ENCODE results near the gene BATF2.
"Not testable (repeated sequence)": the region's sequence is repeated elsewhere in the genome, so short reads cannot be mapped to it uniquely, and the experiment has no call there.

Gene BATF2

GRCh38 chr11:65036931-65037330 is 40.2 kb upstream of the BATF2 start:
- TF ChIP-seq CTCF (conservative IDR thresholded peaks at IDR 0.05) (no peak), ZFX (IDR thresholded peaks at IDR 0.05) (no peak)
- peak overlapping the region; percentile 32 for H3K27ac ChIP-seq

DNA sequence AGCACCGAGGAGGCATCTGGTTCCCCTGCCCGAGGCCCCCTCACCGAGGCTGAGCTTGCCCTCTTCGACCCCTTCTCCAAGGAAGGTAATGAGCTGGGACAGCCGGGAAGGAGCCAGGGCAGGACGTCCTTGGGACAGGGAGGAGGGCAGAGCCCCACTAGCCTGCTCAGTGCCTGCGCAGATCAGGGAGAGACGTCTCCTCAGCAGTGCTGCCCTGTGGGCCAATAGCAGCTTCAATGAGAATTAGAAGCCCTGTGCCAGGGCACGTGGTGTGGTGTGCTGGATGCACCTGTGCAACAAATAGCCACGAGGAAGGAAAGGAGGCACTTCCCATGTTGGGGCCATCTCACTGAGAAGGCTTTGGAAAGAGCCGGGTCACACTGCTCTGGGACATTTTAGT is 38.8 kb upstream of the BATF2 start:
- TF ChIP-seq ZFX (IDR thresholded peaks at IDR 0.05): no peak
- TF ChIP-seq CTCF (conservative IDR thresholded peaks at IDR 0.05): no peak
- no peak overlapping the region for H3K27ac ChIP-seq

GRCh38 chr11:65034423-65034822 is 37.7 kb upstream of the BATF2 start:
- H3K27ac ChIP-seq: no peak overlapping the region
- TF ChIP-seq ZFX (IDR thresholded peaks at IDR 0.05): no peak
- no peak for TF ChIP-seq CTCF (conservative IDR thresholded peaks at IDR 0.05)

GRCh38 chr11:65032216-65032615 is 35.4 kb upstream of the BATF2 start:
- no peak overlapping the region for H3K27ac ChIP-seq
- TF ChIP-seq ZFX (IDR thresholded peaks at IDR 0.05) (no peak), CTCF (conservative IDR thresholded peaks at IDR 0.05) (no peak)

DNA sequence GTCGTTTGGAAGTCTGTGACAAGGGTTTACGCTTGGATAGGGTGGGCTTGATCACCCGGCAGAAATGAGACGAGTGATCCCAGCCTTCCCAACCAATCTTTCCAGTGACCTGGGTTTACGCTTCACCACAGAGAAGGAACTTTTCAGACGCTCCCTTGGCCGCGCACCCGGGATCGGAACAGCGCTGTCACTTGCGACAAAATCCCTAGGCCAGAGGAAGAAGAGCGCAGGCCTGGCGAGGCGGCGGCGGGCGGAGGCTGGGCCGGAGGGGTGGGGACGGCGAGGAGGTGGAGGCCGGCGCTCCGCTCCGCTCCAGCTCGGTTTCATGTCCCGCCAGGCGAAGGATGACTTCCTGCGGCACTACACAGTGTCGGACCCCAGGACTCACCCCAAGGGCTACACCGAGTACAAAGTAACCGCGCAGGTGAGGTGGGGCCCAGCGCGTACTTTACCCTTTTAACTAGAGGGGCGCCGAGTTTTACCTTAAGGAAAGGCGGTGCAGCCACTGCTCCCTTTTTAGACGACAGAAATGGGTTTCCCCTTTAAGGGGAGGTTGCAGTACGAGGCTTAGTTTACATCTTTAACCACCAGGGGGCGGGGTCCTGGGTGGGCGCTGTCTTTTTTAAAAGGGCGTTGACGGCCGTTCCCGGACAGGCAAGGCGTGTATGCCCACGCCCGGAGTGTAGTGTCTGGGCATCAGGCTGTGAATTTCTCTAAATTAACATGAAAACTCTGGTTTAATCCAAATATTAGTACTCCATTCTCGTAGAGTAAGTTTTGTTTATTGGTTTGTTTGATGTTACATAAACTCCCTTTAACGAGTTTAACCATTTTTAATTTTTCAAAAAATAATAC is 30.7 kb upstream of the BATF2 start, which contains the start of gene SNX15:
Gene SNX15, plus strand, starts transcription at position 227 of the 855 bp plus-strand sequence. Its CDS starts 99 bp downstream, at position 326.
- H3K27ac ChIP-seq: peak within 1 kb of the TSS; percentile 67
- no peak; the same call in 1 of the 2 replicates for TF ChIP-seq CTCF (conservative IDR thresholded peaks at IDR 0.05)
- TF ChIP-seq ZFX (IDR thresholded peaks at IDR 0.05): peak; percentile 16; the same call in 1 of the 2 replicates

GRCh38 chr11:65026810-65027209 is 30.0 kb upstream of the BATF2 start:
- TF ChIP-seq CTCF (conservative IDR thresholded peaks at IDR 0.05): no peak
- TF ChIP-seq ZFX (IDR thresholded peaks at IDR 0.05): no peak
- H3K27ac ChIP-seq: peak overlapping the region; percentile 67

- not testable (repeated sequence) for H3K27ac ChIP-seq
These were observed 26.7 kb upstream of the BATF2 start for GRCh38 chr11:65023502-65023901.

DNA sequence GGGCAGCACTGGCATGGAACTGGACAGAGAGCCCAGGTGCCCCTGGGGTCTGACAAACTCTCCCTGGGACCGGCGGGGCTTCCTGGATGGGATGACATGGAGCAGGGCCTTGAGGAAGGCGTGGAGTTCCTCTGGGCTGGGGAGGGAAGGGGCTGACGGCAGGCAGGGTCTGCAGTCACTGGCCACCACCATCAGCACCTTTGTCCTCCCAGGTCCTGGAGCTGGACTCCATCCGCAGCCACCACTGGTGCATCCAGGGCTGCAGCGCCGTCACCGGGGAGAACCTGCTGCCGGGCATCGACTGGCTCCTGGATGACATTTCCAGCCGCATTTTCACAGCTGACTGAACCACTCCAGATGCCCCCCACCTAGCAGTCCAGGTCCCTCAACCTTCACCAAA is 24.7 kb upstream of the BATF2 start:
- TF ChIP-seq ZFX (IDR thresholded peaks at IDR 0.05): no peak
- TF ChIP-seq CTCF (conservative IDR thresholded peaks at IDR 0.05): no peak
- no peak overlapping the region for H3K27ac ChIP-seq
